NCI-H146 treated with DMSO at 0.1 percent for 48 hours (cell line): Measurements from ENCODE around the gene CDCP2.
"Not testable (repeated sequence)": the region's sequence is repeated elsewhere in the genome, so short reads cannot be mapped to it uniquely, and the experiment has no call there.

Source experiments
- DNase-seq: peaks from one replicate; lab custom pipeline; 2025; ENCODE audit not compliant: unreplicated experiment; lab: John Stamatoyannopoulos, UW

The CDCP2 gene

DNA sequence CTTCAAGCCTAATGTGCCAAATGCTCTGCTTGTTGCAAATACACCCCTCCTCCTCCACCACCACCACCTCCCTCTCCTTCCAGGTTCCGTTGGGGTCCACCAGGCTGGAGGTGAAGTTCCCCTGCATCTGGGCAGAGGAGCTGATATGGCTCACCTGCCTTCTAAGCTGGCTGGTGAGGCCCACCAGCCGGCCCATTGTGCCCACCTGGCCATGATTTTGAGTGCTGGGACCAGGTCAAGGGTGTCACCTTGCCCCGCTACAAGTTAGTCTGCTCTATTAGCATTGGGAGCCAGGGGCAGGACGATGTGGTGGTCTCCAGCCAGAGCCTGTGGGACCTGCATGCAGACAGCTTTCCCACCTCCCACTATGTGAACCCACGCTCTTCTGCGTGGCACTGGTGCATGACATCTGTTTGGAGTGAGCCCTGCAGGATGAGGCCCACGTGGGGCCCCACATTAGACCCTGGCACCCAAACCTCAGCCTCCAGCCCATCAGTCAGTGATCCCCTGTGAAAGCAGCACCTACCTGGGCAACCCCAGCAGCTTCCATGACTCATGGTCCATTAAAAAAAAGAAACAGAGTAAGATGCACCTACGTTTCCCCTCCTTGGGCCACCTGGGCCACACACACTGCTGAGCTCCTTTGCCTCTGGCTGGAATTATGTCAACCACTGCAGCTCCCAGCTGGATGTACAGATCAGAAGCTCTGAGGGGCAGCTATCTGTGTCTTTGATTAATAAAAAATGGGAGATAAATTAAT, 15.6 kb upstream of the CDCP2 start:
- DNase-seq: no peak

DNA sequence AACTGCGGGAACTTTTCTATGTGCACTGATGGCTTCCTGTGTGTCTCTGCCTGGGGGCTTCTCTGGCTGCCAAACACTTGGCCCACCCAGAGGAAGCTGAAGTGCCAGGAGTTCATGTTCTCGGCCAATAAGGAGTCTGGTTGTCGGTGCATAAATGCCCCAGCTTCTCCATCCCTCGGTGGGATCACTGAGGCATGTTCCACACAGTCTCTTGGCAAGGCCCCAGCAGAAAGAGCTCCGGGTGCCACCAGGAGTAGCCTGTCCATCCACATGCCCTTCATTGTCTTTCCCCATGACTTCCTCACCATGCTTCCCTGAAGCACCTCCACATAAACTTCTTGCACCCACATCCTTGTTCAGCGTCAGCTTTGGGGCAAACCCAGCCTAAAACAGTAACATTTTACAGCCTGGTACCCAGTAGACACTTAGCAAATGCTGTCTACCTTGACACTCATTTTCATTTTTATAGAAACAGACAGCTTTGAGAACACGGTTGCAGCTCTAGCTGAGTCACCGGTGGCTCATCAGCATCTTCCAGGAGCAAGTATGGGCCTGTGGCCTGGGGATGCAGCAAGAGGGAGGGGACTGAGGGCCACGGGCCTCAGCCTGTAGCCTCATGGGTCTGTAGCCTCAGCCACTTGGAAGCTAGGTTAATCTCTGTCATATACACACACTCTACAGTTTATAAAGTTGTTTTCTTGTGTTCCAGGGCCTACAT, 14.8 kb upstream of the CDCP2 start:
- DNase-seq: no peak

DNA sequence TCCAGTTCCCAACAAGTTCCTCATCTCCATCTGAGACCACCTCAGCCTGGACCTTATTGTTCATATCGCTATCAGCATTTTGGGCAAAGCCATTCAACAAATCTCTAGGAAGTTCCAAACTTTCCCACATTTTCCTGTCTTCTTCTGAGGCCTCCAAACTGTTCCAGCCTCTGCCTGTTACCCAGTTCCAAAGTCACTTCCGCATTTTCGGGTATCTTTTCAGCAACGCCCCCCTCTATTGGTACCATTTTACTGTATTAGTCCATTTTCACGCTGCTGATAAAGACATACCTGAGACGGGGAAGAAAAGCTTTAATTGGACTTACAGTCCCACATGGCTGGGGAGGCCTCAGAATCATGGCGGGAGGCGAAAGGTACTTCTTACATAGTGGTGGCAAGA, 13.6 kb upstream of the CDCP2 start:
- not testable (repeated sequence) for DNase-seq

GRCh38 chr1:54165146-54165545, 12.3 kb upstream of the CDCP2 start:
- DNase-seq: no peak

- no peak for DNase-seq
Measured at GRCh38 chr1:54163573-54163972, 10.8 kb upstream of the CDCP2 start.

DNA sequence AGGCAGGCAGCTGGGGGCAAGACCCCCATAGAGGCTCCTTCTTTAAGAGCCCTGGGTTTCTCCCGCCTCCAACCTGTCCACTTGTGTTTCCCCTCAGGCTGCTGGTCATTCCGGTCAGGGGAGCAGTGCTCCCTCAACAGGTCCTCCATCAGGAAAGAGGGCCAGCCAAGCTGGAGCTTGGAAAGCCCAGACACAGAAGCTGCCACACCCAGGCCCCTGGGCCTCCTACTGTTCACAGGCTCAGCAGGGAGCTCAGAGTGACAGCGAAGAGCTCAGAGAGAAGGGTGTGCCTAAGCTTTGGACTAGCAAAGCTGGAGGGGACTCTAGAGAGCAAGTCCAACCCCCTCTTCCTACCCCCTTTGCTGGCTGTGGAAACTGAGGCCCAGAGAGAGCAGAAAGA, 10.3 kb upstream of the CDCP2 start:
- DNase-seq: peak; percentile 22

- DNase-seq: no peak
Measured at GRCh38 chr1:54161495-54162168, 8.8 kb upstream of the CDCP2 start.

DNA sequence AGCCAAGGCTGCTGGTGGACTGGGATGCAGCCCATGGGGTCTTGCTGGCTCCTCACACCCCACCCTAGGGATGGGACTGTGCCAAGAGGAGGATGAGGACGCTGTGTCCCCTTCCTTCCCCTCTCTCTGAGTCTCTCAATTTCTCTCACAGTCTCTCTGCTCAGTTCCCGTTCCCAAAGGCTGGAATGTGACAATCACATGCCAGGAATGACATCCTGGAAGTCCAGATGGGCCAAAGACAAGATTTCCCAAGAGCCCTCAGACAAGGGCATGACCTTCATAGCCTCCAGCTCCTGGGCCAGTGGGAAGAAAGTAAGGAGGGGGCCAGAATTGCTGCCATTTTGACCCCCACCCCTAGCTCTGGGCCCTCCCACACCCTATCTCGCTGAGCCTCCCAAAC, 7.6 kb upstream of the CDCP2 start:
- DNase-seq: no peak

DNA sequence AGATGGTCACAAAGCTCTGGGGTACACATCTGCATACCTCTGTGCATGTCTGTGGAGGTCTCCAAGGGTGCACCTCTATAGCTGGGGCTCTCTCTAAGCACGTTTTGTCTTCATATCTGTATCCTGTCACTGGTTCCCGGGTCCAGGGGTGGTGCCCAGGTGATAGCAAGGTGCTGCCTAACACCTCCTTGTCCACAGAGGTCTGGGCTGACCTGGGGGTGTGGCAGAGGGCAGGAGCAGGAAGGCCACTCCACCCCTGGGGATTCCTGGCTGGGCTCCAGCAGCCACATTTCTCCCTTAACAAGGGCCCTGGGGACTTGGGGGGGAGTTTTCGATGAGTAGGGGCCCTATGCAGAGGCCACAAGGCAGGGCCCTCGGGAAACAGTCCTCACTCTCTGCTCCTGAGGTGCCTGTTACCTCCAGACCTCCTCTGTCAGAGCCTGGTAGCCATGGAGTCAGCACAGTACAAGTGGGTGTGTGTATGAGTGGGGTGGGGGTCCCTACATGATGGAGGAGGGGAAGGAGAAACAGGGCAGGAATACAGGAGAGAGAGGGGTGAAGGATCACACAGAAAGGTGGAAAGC, 7.0 kb upstream of the CDCP2 start:
- DNase-seq: no peak

- DNase-seq: no peak
Measured at GRCh38 chr1:54158071-54158470, 5.3 kb upstream of the CDCP2 start.

DNA sequence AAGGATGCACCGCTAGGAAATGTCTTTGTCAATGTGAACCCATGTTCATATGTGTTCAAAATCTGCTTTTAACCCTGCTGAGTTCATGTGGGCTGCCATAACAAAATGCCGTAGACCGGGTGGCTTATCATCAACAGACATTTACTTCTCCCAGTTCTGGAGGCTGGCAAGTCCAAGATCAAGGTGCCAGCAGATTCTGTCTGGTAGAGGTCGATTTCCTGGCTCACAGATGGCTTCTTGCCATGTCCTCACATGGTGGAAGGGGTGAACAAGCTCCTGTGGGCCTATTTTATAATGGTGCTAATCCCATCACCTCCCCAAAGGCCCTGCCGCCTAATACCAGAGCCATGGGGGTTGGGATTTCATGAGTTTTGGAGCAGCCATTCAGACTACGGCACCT, 4.6 kb upstream of the CDCP2 start:
- DNase-seq: no peak

- DNase-seq: no peak
Measured at GRCh38 chr1:54156986-54157385, 4.2 kb upstream of the CDCP2 start.

DNA sequence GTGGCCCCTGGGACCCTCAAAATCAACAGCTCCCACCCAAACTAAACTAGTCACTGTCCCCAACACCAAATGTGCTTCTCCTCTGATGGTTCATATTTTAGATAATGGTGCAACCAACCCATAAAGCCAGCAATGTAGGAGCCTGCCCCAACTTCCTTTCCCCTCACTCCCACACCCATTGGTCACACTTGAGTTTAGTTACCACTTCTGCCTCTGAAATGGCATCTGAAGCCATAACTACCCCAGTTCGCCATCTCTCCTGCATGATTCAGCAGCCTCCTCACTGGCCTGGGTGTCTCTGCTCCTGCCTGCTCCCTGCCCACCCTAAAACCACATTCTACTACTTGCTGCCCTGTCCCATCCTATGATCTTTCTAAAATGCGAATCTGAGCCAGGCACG, 3.4 kb upstream of the CDCP2 start:
- no peak for DNase-seq

GRCh38 chr1:54153535-54154439, 987 bp upstream of the CDCP2 start:
- DNase-seq: no peak

- no peak for DNase-seq
Measured at GRCh38 chr1:54151013-54151412, 1.8 kb downstream of the CDCP2 start.

DNA sequence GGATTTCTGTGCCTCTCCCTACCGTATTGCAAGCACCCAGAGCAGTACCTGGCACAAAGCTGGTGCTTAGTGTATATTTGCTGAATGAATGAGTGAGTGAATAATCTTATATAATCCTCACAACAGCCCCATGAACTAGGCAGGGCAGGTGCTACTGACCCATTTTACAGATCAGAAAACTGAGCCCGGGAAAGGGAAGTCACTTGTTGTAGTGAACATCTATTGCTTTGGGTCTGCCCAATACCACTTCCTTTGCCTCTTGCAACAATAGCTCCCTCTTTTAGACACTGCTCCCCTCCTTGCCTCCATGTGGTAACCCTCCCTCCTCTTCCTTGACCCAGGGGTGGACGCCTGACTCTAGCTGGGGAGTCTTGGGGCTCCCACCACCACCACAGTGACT, 3.1 kb downstream of the CDCP2 start:
- DNase-seq: no peak

- no peak for DNase-seq
Measured at GRCh38 chr1:54144366-54144765, 8.4 kb downstream of the CDCP2 start.

DNA sequence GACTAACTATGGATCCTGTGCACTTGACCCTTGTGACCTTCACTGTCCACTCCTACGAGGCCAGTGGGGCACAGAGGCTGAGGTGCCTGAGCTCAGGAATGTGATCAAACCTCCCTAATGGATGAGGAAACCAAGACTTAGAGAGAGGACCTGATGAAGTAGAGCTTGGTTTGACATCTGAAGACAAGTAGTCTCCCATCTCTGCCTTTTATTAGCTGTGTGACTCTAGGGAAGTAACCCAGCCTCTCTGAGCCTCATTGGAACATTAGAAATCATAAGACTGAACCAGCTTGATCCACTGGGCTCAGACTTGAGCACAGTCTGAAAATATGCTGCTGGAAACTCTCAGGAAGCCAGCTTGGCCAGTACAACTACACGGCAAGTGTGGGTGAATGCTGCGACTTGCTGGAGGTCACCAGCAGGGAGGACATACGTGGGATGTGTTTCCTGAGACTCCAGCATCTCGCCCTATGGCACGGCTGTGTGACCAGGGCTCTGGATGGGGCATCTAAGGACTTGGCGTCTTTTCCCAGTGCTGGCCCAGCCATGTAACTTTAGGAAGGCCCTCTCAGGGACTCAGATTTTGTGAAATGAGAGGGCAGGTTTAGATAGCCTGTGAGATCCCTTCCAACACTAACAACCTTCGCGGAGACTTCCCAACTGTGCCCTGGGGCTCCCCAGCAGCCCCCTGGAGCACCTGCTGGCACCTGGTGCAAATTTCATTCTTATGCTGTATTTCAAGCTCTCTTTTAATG, 10.5 kb downstream of the CDCP2 start:
- no peak for DNase-seq

- no peak for DNase-seq
Measured at GRCh38 chr1:54139711-54140110, 13.1 kb downstream of the CDCP2 start.

GRCh38 chr1:54138994-54139393, 13.8 kb downstream of the CDCP2 start:
- no peak for DNase-seq
